Central memory CD4-positive, alpha-beta T cell (primary cell): ENCODE results near the gene F2RL1.
"Not testable (repeated sequence)": the region's sequence is repeated elsewhere in the genome, so short reads cannot be mapped to it uniquely, and the experiment has no call there.

Source experiments
- DNase-seq: peaks from one replicate; pipeline ENCODE4 v3.0.0; 2022

The F2RL1 gene

DNA sequence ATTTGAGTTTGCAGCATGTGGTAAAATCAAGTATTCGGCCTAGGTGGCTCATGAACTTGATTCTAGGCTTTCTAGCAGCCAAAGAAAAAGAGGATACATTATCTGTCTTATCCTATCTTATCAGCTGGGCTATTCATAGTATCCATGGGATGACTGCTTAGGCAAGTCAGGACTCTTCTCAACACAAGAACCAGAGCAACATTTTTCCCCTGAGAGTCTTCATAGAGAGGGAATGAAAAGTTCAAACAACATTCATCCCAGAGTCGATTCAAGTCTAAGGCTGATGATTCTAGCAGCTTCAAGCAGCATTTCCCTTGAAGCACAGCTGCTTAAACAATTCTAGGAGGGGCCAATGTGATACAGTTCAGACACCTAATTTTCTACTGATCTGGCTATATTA lies 33.9 kb downstream of the F2RL1 start:
- DNase-seq: no peak

- DNase-seq: not testable (repeated sequence)
Observed at GRCh38 chr5:76853741-76854140, 34.9 kb downstream of the F2RL1 start.

GRCh38 chr5:76854644-76855043 lies 35.8 kb downstream of the F2RL1 start:
- no peak for DNase-seq

- DNase-seq: not testable (repeated sequence)
Observed at GRCh38 chr5:76855501-76855900, 36.7 kb downstream of the F2RL1 start.

DNA sequence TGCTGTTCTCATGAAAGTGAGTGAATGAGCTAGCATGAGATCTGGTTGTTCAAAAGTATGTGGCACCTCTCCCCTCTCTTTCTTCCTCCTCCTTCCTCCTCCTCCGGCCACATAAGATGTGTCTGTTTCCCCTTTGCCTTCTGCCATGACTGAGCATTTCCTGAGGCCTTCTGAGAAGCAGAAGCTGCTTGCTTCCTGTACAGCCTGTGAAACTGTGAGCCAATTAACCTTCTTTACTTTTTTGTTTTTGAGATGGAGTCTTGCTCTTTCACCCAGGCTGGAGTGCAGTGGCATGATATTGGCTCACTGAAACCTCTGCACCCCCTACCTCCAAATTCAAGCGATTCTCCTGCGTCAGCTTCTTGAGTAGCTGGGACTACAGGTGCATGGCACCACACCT lies 37.1 kb downstream of the F2RL1 start:
- peak; percentile 27 for DNase-seq

GRCh38 chr5:76856800-76857199 lies 38.0 kb downstream of the F2RL1 start:
- DNase-seq: not testable (repeated sequence)

DNA sequence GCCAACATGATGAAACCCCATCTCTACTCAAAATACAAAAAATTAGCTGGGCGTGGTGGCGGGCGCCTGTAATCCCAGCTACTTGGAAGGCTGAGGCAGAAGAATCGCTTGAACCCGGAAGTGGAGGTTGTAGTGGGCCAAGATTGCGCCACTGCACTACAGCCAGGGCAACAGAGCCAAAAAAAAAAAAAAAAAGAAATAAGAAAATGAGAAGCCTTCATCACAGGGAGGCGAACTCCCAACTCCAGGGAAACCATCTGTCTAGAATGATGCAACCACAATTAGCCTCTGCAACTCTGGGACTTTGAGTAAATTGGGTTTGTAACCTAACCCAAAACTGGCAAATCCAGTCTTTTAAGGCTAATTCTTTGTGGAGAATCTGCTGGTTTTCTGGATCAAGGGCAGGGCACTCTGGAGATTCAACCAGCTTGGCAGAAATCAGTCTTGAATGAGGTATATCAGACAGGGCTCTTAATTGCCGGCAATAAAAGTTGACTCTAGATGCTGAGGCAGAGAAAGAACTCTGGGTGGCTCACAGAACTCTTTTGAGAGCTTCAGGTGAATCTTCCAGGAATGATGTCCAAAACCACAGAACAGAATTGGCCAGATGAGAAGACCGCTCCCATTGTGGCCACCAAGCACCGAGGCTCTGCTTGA lies 40.9 kb downstream of the F2RL1 start:
- DNase-seq: no peak

- DNase-seq: no peak
Observed at GRCh38 chr5:76861612-76862011, 42.8 kb downstream of the F2RL1 start.

- no peak for DNase-seq
Observed at GRCh38 chr5:76863001-76863400, 44.2 kb downstream of the F2RL1 start.

DNA sequence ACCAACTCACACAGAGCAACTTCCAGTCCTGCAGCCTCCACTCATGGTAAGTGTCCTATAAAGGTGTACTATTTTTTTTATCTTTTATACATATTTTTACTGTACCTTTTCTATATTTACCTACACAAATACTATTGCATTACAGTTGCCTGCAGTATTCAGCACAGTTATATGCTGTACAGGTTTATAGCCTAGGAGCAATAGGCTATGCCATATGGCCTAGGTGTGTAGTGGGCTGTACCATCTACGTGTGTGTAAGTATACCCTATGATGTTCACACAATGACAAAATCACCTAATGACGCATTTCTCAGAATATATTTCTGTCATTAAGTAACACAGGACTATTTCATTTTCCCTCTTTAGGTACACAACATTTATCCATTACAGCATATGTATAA lies 47.7 kb downstream of the F2RL1 start:
- DNase-seq: no peak

GRCh38 chr5:76867038-76867437 lies 48.2 kb downstream of the F2RL1 start:
- no peak for DNase-seq

DNA sequence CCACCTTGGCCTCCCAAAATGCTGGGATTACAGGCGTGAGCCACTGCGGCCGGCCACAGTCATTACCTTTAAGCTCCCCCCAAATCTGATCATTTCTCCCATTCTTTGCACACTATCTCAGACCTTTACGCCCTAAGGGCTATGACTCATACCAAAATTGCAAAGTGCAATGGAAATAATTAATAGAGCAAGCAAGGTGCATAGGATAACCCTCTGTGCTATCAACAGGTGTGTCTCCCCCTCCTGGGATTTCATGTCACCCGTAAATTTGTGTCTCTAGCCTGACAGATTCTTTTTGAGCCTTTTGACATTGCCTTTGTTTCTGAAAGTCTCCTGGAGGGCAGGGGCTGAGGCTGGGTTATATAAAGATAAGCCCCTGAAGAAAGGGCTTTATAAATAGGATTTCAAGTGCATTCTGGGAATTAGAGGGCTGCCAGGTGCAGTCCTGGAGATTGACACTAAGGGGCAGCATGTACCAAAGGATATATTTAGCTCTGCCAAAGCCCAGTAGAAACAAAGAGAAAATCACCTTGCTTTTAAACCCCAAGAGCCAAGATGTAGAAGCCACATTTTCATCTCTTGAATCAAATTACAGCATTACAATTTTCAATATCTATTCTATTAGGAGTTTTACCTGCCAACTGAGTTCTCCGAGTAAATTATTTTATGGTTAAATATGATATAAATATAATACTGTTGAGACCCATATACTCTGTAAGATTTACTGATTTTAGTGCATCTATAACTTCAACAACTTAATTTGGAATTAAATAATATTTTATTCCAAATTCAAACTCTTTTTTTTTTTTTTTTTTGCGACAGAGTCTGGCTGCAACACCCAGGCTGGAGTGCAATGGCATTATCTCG lies 49.2 kb downstream of the F2RL1 start:
- DNase-seq: peak; percentile 46

DNA sequence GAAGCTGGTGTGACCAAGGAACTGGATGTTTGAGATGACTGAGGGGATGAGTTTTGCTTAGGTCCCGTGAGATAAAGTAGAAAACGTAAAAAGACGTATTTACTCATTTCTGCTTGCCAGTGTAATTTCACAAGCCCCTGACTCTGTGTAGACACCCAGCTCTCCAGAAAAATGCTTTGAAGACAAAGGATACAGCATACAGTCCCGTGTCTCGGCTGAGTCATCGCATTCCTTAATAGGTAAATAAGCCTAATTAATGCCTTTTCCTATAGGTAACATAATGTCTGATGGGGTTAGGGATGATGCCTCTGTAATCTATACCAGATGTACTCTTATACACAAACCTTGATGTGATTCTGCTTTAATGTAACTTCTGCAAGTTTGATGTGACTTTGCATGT lies 51.2 kb downstream of the F2RL1 start:
- DNase-seq: no peak

GRCh38 chr5:76874088-76874581 lies 55.3 kb downstream of the F2RL1 start:
- no peak for DNase-seq
